IMR-90 (cell line): ENCODE data around the gene BCL11B.

Experiments used
- CEBPB ChIP-seq: IDR thresholded peaks from 2 replicates; pipeline ENCODE4 v1.6.1; 2012; ENCODE audit warnings: low read depth, low read length, improper control_type of control experiment
- TF ChIP-seq, protein P1 (sequence below): conservative IDR thresholded peaks from 2 replicates; pipeline ENCODE4 v1.5.1; 2012; ENCODE audit warnings: mild to moderate bottlenecking, low read depth, low read length, improper control_type of control experiment

DNA sequence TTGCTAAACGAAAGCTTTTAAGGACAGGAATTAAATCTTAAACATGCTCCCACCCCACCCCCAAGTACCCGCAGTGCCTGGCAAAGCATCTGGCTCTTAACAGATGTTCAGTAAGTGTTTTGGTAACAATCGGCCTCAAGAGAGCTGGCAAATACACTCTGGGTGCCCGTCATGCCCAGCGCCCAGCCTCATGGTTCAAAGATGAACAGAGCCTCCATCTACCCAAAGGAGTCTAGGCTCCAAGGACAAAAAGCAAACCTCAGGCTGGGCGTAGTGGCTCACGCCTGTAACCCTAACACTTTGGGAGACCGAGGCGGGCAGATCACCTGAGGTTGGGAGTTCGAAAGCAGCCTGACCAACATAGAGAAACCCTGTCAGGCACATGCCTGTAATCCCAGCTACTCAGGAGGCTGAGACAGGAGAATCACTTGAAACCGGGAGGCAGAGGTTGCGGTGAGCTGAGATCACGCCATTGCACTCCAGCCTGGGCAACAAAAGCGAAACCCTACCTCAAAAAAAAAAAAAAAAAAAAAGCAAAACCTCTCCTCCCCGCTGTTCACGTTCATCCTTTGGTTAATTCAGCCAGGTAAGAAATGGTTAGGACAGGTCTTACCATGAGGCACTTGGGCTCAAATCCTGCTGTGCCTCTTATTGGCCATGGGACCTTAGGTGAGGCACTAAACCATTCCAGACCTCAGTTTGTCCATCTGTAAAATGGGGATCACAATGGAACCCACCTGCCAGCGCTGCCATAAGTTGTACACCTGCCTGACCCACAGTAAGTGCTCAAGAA lies 151.3 kb downstream of the BCL11B start:
- TF ChIP-seq, protein P1, sequence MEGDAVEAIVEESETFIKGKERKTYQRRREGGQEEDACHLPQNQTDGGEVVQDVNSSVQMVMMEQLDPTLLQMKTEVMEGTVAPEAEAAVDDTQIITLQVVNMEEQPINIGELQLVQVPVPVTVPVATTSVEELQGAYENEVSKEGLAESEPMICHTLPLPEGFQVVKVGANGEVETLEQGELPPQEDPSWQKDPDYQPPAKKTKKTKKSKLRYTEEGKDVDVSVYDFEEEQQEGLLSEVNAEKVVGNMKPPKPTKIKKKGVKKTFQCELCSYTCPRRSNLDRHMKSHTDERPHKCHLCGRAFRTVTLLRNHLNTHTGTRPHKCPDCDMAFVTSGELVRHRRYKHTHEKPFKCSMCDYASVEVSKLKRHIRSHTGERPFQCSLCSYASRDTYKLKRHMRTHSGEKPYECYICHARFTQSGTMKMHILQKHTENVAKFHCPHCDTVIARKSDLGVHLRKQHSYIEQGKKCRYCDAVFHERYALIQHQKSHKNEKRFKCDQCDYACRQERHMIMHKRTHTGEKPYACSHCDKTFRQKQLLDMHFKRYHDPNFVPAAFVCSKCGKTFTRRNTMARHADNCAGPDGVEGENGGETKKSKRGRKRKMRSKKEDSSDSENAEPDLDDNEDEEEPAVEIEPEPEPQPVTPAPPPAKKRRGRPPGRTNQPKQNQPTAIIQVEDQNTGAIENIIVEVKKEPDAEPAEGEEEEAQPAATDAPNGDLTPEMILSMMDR: no peak
- no peak for TF ChIP-seq CEBPB
